H9 (cell line): ENCODE data around the gene STK32B. TPM values are rescaled to one million over a fixed set of nuclear protein-coding genes. Genes with fewer than 3 reads are reported as not detected.

ENCODE experiments used
- DNase-seq: peaks from one replicate; pipeline ENCODE4 v3.0.0-alpha.2; 2017
- H2AFZ ChIP-seq: one replicate; pipeline ENCODE4 v1.6.1; 2013; ENCODE audit warnings: mild to moderate bottlenecking, low read length, control low read depth, moderate library complexity
- H2AK5ac ChIP-seq: 2 replicates; pipeline ENCODE4 v1.6.1; 2013; ENCODE audit warnings: low read length, control low read depth, mixed read lengths; ENCODE audit not compliant: insufficient read length
- H2BK120ac ChIP-seq: one replicate; pipeline ENCODE4 v1.6.1; 2013; ENCODE audit warnings: low read depth, mild to moderate bottlenecking, low read length, control low read depth, inconsistent platforms; ENCODE audit not compliant: poor library complexity, severe bottlenecking
- H2BK12ac ChIP-seq: 2 replicates; pipeline ENCODE4 v1.6.1; 2013; ENCODE audit warnings: low read length, control low read depth, mixed read lengths, low read depth; ENCODE audit not compliant: insufficient read length
- H2BK15ac ChIP-seq: 2 replicates; pipeline ENCODE4 v1.6.1; 2013; ENCODE audit warnings: low read depth, low read length, control low read depth
- H2BK20ac ChIP-seq: one replicate; pipeline ENCODE4 v1.6.1; 2013; ENCODE audit warnings: low read depth, mild to moderate bottlenecking, low read length, control low read depth, inconsistent platforms; ENCODE audit not compliant: poor library complexity, severe bottlenecking
- H2BK5ac ChIP-seq: 2 replicates; pipeline ENCODE4 v1.6.1; 2013; ENCODE audit warnings: low read length, control low read depth, mixed read lengths; ENCODE audit not compliant: insufficient read length
- H3K14ac ChIP-seq: 2 replicates; pipeline ENCODE4 v1.6.1; 2013; ENCODE audit warnings: low read length, control low read depth; ENCODE audit not compliant: insufficient read depth
- H3K18ac ChIP-seq: 2 replicates; pipeline ENCODE4 v1.6.1; 2013; ENCODE audit warnings: low read depth, mild to moderate bottlenecking, mixed read lengths, low read length, control low read depth; ENCODE audit not compliant: insufficient read length
- H3K23ac ChIP-seq: 2 replicates; pipeline ENCODE4 v1.6.1; 2013; ENCODE audit warnings: low read length, control low read depth, mixed read lengths, low read depth; ENCODE audit not compliant: insufficient read length
- H3K23me2 ChIP-seq: 2 replicates; pipeline ENCODE4 v1.6.1; 2013; ENCODE audit warnings: low read depth, mild to moderate bottlenecking, mixed read lengths, low read length, control low read depth; ENCODE audit not compliant: insufficient read length, poor library complexity, severe bottlenecking
- H3K27ac ChIP-seq: 2 replicates; pipeline ENCODE4 v1.5.1; 2013; ENCODE audit warnings: low read length, control low read depth, mixed read lengths, low read depth; ENCODE audit not compliant: insufficient read length
- H3K27me3 ChIP-seq: 2 replicates; pipeline ENCODE4 v1.6.1; 2013; ENCODE audit warnings: low read length, control low read depth, inconsistent platforms; ENCODE audit not compliant: insufficient read depth
- H3K4ac ChIP-seq: 2 replicates; pipeline ENCODE4 v1.6.1; 2013; ENCODE audit warnings: low read depth, mild to moderate bottlenecking, control low read depth, inconsistent platforms, low read length, moderate library complexity
- H3K4me1 ChIP-seq: 2 replicates; pipeline ENCODE4 v1.6.1; 2013; ENCODE audit warnings: low read length, control low read depth, inconsistent platforms; ENCODE audit not compliant: insufficient read depth
- H3K4me2 ChIP-seq: 2 replicates; pipeline ENCODE4 v1.6.1; 2013; ENCODE audit warnings: low read length, control low read depth, mixed read lengths; ENCODE audit not compliant: insufficient read length, insufficient read depth
- H3K56ac ChIP-seq: 2 replicates; pipeline ENCODE4 v1.6.1; 2013; ENCODE audit warnings: low read depth, mild to moderate bottlenecking, mixed read lengths, low read length, control low read depth; ENCODE audit not compliant: insufficient read length
- H3K79me1 ChIP-seq: 2 replicates; pipeline ENCODE4 v1.6.1; 2013; ENCODE audit warnings: low read depth, mild to moderate bottlenecking, moderate library complexity, low read length, control low read depth, inconsistent platforms; ENCODE audit not compliant: insufficient read depth, poor library complexity, severe bottlenecking
- H3K79me2 ChIP-seq: 2 replicates; pipeline ENCODE4 v1.6.1; 2013; ENCODE audit warnings: low read length, control low read depth, inconsistent platforms; ENCODE audit not compliant: insufficient read depth
- H3K9ac ChIP-seq: 2 replicates; pipeline ENCODE4 v1.6.1; 2013; ENCODE audit warnings: low read length, control low read depth, mixed read lengths; ENCODE audit not compliant: insufficient read length; ENCODE audit errors: extremely low read depth
- H3K9me3 ChIP-seq: one replicate; pipeline ENCODE4 v1.6.1; 2013; ENCODE audit warnings: low read depth, low read length, inconsistent platforms; ENCODE audit not compliant: control insufficient read depth
- H3T11ph ChIP-seq: one replicate; pipeline ENCODE4 v1.6.1; 2013; ENCODE audit warnings: mild to moderate bottlenecking, low read length, control low read depth, inconsistent platforms
- H4K20me1 ChIP-seq: one replicate; pipeline ENCODE4 v1.6.1; 2013; ENCODE audit not compliant: control insufficient read depth, insufficient read length, insufficient read depth
- H4K5ac ChIP-seq: 2 replicates; pipeline ENCODE4 v1.6.1; 2013; ENCODE audit warnings: low read depth, mild to moderate bottlenecking, mixed read lengths, low read length, control low read depth; ENCODE audit not compliant: insufficient read length
- H4K8ac ChIP-seq: replicated peaks from 2 replicates; pipeline ENCODE4 v1.6.1; 2013; ENCODE audit warnings: low read length, control low read depth, mixed read lengths, low read depth; ENCODE audit not compliant: insufficient read length
- H4K91ac ChIP-seq: 2 replicates; pipeline ENCODE4 v1.6.1; 2013; ENCODE audit warnings: low read depth, mild to moderate bottlenecking, moderate library complexity, mixed read lengths, low read length, control low read depth; ENCODE audit not compliant: insufficient read length
- H3K27ac Mint-ChIP-seq, 3 experiments: 2 replicates in 2 of 3; 3 replicates in 1 of 3; pipeline ENCODE4 v1.8.0; 2020 to 2021; ENCODE audit warnings: mixed read lengths in 3 of 3, mild to moderate bottlenecking in 1 of 3, moderate library complexity in 1 of 3
- H3K27me3 Mint-ChIP-seq: 2 replicates; pipeline ENCODE4 v1.8.0; 2021; ENCODE audit warnings: low read depth, mild to moderate bottlenecking, moderate library complexity, mixed read lengths
- H3K36me3 Mint-ChIP-seq, 3 experiments: 2 replicates in 2 of 3; 3 replicates in 1 of 3; pipeline ENCODE4 v1.8.0; 2020 to 2021; ENCODE audit warnings: low read depth in 3 of 3, mixed read lengths in 3 of 3; ENCODE audit not compliant: insufficient read depth in 1 of 3
- H3K4me1 Mint-ChIP-seq, 2 experiments: 2 replicates each; pipeline ENCODE4 v1.8.0; 2020; ENCODE audit warnings: mixed read lengths in 2 of 2
- H3K4me3 Mint-ChIP-seq, 2 experiments: 2 replicates in 1 of 2; 3 replicates in 1 of 2; pipeline ENCODE4 v1.8.0; 2020 to 2021; ENCODE audit warnings: mild to moderate bottlenecking in 2 of 2, mixed read lengths in 2 of 2, moderate library complexity in 1 of 2
- H3K9me3 Mint-ChIP-seq, 2 experiments: 2 replicates in 1 of 2; 3 replicates in 1 of 2; pipeline ENCODE4 v1.8.0; 2020; ENCODE audit warnings: mild to moderate bottlenecking in 2 of 2, mixed read lengths in 2 of 2, moderate library complexity in 1 of 2
- WGBS: extraction: QIAGEN DNeasy Blood & Tissue Kit; methylation state at CpG from one replicate; pipeline ENCODE4 v1.1.7; 2013; ENCODE audit warnings: missing lambda C conversion rate, low lambda C conversion rate, mixed read lengths; ENCODE audit not compliant: insufficient read length; ENCODE audit errors: extremely low coverage; 5-methylcytosine and 5-hydroxymethylcytosine counted together
- total RNA-seq: library from RNA; stranded (reverse); gene quantifications from 2 replicates; pipeline ENCODE4 v1.2.1, GENCODE V29; 2021
- TF ChIP-seq, protein P1 (sequence below): fragments of 200-600 bp; sonication (generic); conservative IDR thresholded peaks from 3 replicates; pipeline ENCODE4 v1.8.0; 2021; ENCODE audit warnings: antibody characterized with exemption, mild to moderate bottlenecking

Gene STK32B
- total RNA-seq, 1 experiment from 2014 or later, result 1.0 TPM

- Mint-ChIP-seq H3K9me3 (peaks cover 31 to 43% of the 10 kb centered on the region in 2 experiments), H3K4me3 (no peak overlapping the region), H3K36me3 (peaks cover 3 to 18% (median 17%) of the 10 kb centered on the region in 3 experiments), H3K27me3 (peaks cover 5% of the 10 kb centered on the region), H3K4me1 (no peaks in the 10 kb centered on the region), H3K27ac (no peak overlapping the region)
- Histone ChIP-seq H2BK15ac (no peak overlapping the region), H2BK120ac (no peak overlapping the region), H3T11ph (no peak overlapping the region), H3K18ac (no peak overlapping the region), H2BK5ac (no peak overlapping the region), H3K23me2 (no peaks in the 10 kb centered on the region), H3K9ac (no peak overlapping the region), H3K79me1 (no peaks in the 10 kb centered on the region), H3K9me3 (no peaks in the 10 kb centered on the region), H3K4me2 (no peak overlapping the region), H3K14ac (no peak overlapping the region), H2AK5ac (no peak overlapping the region), H3K56ac (no peak overlapping the region), H3K23ac (no peak overlapping the region), H2BK20ac (no peak overlapping the region), H3K4ac (no peak overlapping the region), H4K91ac (no peak overlapping the region), H4K5ac (no peak overlapping the region), H2AFZ (no peak overlapping the region), H3K4me1 (no peaks in the 10 kb centered on the region), H2BK12ac (no peak overlapping the region), H4K20me1 (no peaks in the 10 kb centered on the region), H3K27me3 (no peaks in the 10 kb centered on the region), H3K79me2 (no peaks in the 10 kb centered on the region), H3K27ac (no peak overlapping the region), H4K8ac (no peak overlapping the region)
- DNase-seq, result no peak
- TF ChIP-seq, protein P1, sequence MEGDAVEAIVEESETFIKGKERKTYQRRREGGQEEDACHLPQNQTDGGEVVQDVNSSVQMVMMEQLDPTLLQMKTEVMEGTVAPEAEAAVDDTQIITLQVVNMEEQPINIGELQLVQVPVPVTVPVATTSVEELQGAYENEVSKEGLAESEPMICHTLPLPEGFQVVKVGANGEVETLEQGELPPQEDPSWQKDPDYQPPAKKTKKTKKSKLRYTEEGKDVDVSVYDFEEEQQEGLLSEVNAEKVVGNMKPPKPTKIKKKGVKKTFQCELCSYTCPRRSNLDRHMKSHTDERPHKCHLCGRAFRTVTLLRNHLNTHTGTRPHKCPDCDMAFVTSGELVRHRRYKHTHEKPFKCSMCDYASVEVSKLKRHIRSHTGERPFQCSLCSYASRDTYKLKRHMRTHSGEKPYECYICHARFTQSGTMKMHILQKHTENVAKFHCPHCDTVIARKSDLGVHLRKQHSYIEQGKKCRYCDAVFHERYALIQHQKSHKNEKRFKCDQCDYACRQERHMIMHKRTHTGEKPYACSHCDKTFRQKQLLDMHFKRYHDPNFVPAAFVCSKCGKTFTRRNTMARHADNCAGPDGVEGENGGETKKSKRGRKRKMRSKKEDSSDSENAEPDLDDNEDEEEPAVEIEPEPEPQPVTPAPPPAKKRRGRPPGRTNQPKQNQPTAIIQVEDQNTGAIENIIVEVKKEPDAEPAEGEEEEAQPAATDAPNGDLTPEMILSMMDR, result no peak
- WGBS, result no CpG with 5 or more reads among the region's 4 CpGs
Measured at GRCh38 chr4:5517372-5517771, 466.1 kb downstream of the STK32B start.
